Right ventricle myocardium superior (tissue), 1 donor: Measurements from ENCODE around the gene LRG1. TPM values are rescaled to one million over a fixed set of nuclear protein-coding genes. Genes with fewer than 3 reads are reported as not detected.
A peak's percentile ranks its signal among the peaks of the same experiment; 100 is the strongest.

Experiments used
- ATAC-seq: fragments of 200-7000 bp; cut with Tn5 transposase; one replicate; pipeline ENCODE4 v1.9.1; 2020; ENCODE audit warnings: mild to moderate bottlenecking; ENCODE audit not compliant: poor library complexity
- DNase-seq: peaks from one replicate; pipeline ENCODE4 v3.0.0-alpha.2; 2020
- intact Hi-C: fragments of 100-400 bp; cut with DNase I; formaldehyde crosslinking; loops from one replicate; pipeline ENCODE4 v1.11.2; 2022
- total RNA-seq: library from RNA; stranded (reverse); fragmentation: NEBNext Ultra II Directional; extraction: Animal tissue kit (Norgen Biotek cat#: 25700); gene quantifications from one replicate; pipeline ENCODE4 v1.2.1, GENCODE V29; 2021
- donor health status: DM: no; HTN: yes; CAD: no; lungs with severe emphysema.

The LRG1 gene
- total RNA-seq, 1 donor from 2014 or later = 0.22 TPM

GRCh38 chr19:4518345-4519171 lies 21.3 kb downstream of the LRG1 start, which contains the start of gene PLIN4:
Gene PLIN4 (minus strand): TSS chr19:4518486. CDS start chr19:4518272, 214 bp downstream.
- intact Hi-C loops = no loop called here
- DNase-seq (peak; percentile 89), ATAC-seq (peak; percentile 81)

GRCh38 chr19:4517451-4518057 lies 22.3 kb downstream of the LRG1 start:
- no peak for DNase-seq
- intact Hi-C loops = no loop called here
- peak; percentile 2 for ATAC-seq

GRCh38 chr19:4516939-4517300 lies 22.9 kb downstream of the LRG1 start:
- intact Hi-C loops = no loop called here
- no peak for DNase-seq
- peak; percentile 42 for ATAC-seq

- ATAC-seq (peak; percentile 8), DNase-seq (no peak)
- intact Hi-C loops = no loop called here
Measured at GRCh38 chr19:4516199-4516938, 23.5 kb downstream of the LRG1 start.

- intact Hi-C loops = no loop called here
- no peak for DNase-seq
- ATAC-seq = no peak
Measured at GRCh38 chr19:4515732-4516131, 24.1 kb downstream of the LRG1 start.

GRCh38 chr19:4513248-4513647 lies 26.6 kb downstream of the LRG1 start:
- ATAC-seq = no peak
- no peak for DNase-seq
- intact Hi-C loops = no loop called here

- DNase-seq (no peak), ATAC-seq (peak; percentile 2)
- intact Hi-C loops = no loop called here
Measured at GRCh38 chr19:4512070-4512469, 27.8 kb downstream of the LRG1 start.

GRCh38 chr19:4511300-4512054 lies 28.4 kb downstream of the LRG1 start:
- DNase-seq (no peak), ATAC-seq (peak; percentile 17)
- intact Hi-C loops = no loop called here

- intact Hi-C loops = no loop called here
- peak; percentile 8 for ATAC-seq
- peak; percentile 33 for DNase-seq
Measured at GRCh38 chr19:4510435-4511255, 29.2 kb downstream of the LRG1 start.

GRCh38 chr19:4508698-4509097 lies 31.1 kb downstream of the LRG1 start:
- intact Hi-C loops = no loop called here
- ATAC-seq = no peak

GRCh38 chr19:4507804-4508203 lies 32.0 kb downstream of the LRG1 start:
- peak; percentile 35 for DNase-seq
- ATAC-seq = no peak
- intact Hi-C loops = no loop called here

More at GRCh38 chr19:4508698-4509097, 31.1 kb downstream of the LRG1 start:
- peak; percentile 55 for DNase-seq

- ATAC-seq (no peak), DNase-seq (peak; percentile 36)
- intact Hi-C loops = no loop called here
Measured at GRCh38 chr19:4507150-4507452, 32.7 kb downstream of the LRG1 start.

GRCh38 chr19:4506449-4507149 lies 33.2 kb downstream of the LRG1 start:
- ATAC-seq = no peak
- intact Hi-C loops = no loop called here
- peak; percentile 30 for DNase-seq

- no peak for ATAC-seq
- intact Hi-C loops = no loop called here
Measured at GRCh38 chr19:4505570-4506448, 34.0 kb downstream of the LRG1 start.

GRCh38 chr19:4504891-4505569 lies 34.8 kb downstream of the LRG1 start:
- ATAC-seq = no peak
- intact Hi-C loops = no loop called here

More at GRCh38 chr19:4505570-4506448, 34.0 kb downstream of the LRG1 start:
- peak; percentile 35 for DNase-seq

GRCh38 chr19:4504297-4504701 lies 35.5 kb downstream of the LRG1 start:
- intact Hi-C loops = no loop called here
- DNase-seq = peak; percentile 36
- ATAC-seq = peak; percentile 1

More at GRCh38 chr19:4504891-4505569, 34.8 kb downstream of the LRG1 start:
- peak; percentile 38 for DNase-seq
